GM12878 (cell line): Measurements from ENCODE around the gene PGGT1B. TPM values are rescaled to one million over a fixed set of nuclear protein-coding genes. Genes with fewer than 3 reads are reported as not detected.

Experiments used
- ASH2L ChIP-seq: fragments of 300-600, 200-600 bp; sonication (generic); IDR thresholded peaks from 2 replicates; pipeline ENCODE4 v1.6.1; 2017; ENCODE audit warnings: low read depth, mild to moderate bottlenecking, borderline replicate concordance
- BCLAF1 ChIP-seq: fragments of 450-650 bp; IDR thresholded peaks from 2 replicates; pipeline ENCODE4 v1.6.1; 2017; ENCODE audit warnings: antibody characterized with exemption, mild to moderate bottlenecking, moderate library complexity
- BRCA1 ChIP-seq: IDR thresholded peaks from 2 replicates; pipeline ENCODE4 v1.6.1; 2011; ENCODE audit warnings: low read depth, low read length, improper control_type of control experiment
- CBX3 ChIP-seq: fragments of 200-600 bp; sonication (generic); IDR thresholded peaks from 2 replicates; pipeline ENCODE4 v1.6.1; 2016; ENCODE audit warnings: low read depth, borderline replicate concordance
- E4F1 ChIP-seq: fragments of 450-650 bp; IDR thresholded peaks from 2 replicates; pipeline ENCODE4 v1.6.1; 2018; ENCODE audit warnings: borderline replicate concordance, mild to moderate bottlenecking; ENCODE audit not compliant: partially characterized antibody
- MAX ChIP-seq: IDR thresholded peaks from 2 replicates; pipeline ENCODE4 v1.6.1; 2012; ENCODE audit warnings: low read depth, low read length, improper control_type of control experiment
- NBN ChIP-seq: fragments of 450-650 bp; IDR thresholded peaks from 2 replicates; pipeline ENCODE4 v1.6.1; 2016
- NKRF ChIP-seq: fragments of 450-650 bp; conservative IDR thresholded peaks from 2 replicates; pipeline ENCODE4 v1.6.1; 2017; ENCODE audit warnings: mild to moderate bottlenecking, moderate library complexity
- RELA ChIP-seq: fragments of 450-650 bp; IDR thresholded peaks from 2 replicates; pipeline ENCODE4 v1.8.0; 2014; ENCODE audit warnings: borderline replicate concordance; ENCODE audit not compliant: partially characterized antibody
- RELB ChIP-seq: fragments of 450-650 bp; IDR thresholded peaks from 2 replicates; pipeline ENCODE4 v1.6.1; 2017; ENCODE audit warnings: low read depth, mild to moderate bottlenecking, moderate library complexity
- SMAD1 ChIP-seq: fragments of 450-650 bp; IDR thresholded peaks from 2 replicates; pipeline ENCODE4 v1.6.1; 2018; ENCODE audit warnings: mild to moderate bottlenecking, low read depth; ENCODE audit not compliant: partially characterized antibody
- SMARCA5 ChIP-seq: fragments of 450-650 bp; IDR thresholded peaks from 2 replicates; pipeline ENCODE4 v1.6.1; 2017; ENCODE audit warnings: mild to moderate bottlenecking
- TAF1 ChIP-seq: IDR thresholded peaks from 2 replicates; pipeline ENCODE4 v1.6.1; 2011; ENCODE audit warnings: mild to moderate bottlenecking, low read depth, low read length, borderline replicate concordance
- YY1 ChIP-seq: IDR thresholded peaks from 2 replicates; pipeline ENCODE4 v1.6.1; 2011; ENCODE audit warnings: low read depth, mild to moderate bottlenecking, low read length
- ZBTB11 ChIP-seq: fragments of 450-650 bp; formaldehyde crosslinking; IDR thresholded peaks from 2 replicates; pipeline ENCODE4 v1.5.0; 2022; ENCODE audit warnings: mild to moderate bottlenecking, missing genetic modification characterization
- polyA plus RNA-seq, 11 experiments: library from polyadenylated mRNA; depleted of rRNA in 4 of 11; unstranded in 6 of 11; stranded (reverse) in 5 of 11; fragments of >200 nt; fragmentation: Nextera tagmentation in 4 of 11; fragmentation: Illumina TruSeq in 1 of 11; extraction: Ambion mirVana in 4 of 11; extraction: Trizol in 1 of 11; gene quantifications; 1 replicate in 1 of 11; 2 replicates in 10 of 11; pipeline versions ENCODE4 v1.2.1 to v1.2.3, GENCODE V29; 2011 to 2016; ENCODE audit warnings: inconsistent platforms in 2 of 11, missing spikeins in 2 of 11, low read depth in 1 of 11
- total RNA-seq, 4 experiments: library from RNA; depleted of rRNA in 3 of 4; stranded (reverse); fragments of >200 nt in 3 of 4; fragmentation: Illumina TruSeq in 1 of 4; extraction: Trizol in 1 of 4; gene quantifications; 2 replicates each; pipeline versions ENCODE4 v1.2.1 to v1.2.3, GENCODE V29; 2013 to 2021

The PGGT1B gene
- total and polyA plus RNA-seq, 10 of the 15 experiments (the other 5 are each of a cell fraction or from before 2014, with no cell fraction given): 5.0 to 38.4 (median 13.9) TPM

- no peak for TF ChIP-seq E4F1
- peak; percentile 81 for TF ChIP-seq YY1
- no peak for TF ChIP-seq MAX
- TF ChIP-seq RELA: no peak
- TF ChIP-seq BRCA1: no peak
- TF ChIP-seq ASH2L: no peak
- no peak for TF ChIP-seq RELB
- no peak for TF ChIP-seq CBX3
- TF ChIP-seq NKRF: peak; percentile 40; the same call in 1 of the 2 replicates
- TF ChIP-seq NBN: no peak
- TF ChIP-seq BCLAF1: no peak
- TF ChIP-seq SMARCA5: no peak
- no peak for TF ChIP-seq ZBTB11 (CRISPR knock-in tag)
- TF ChIP-seq TAF1: peak; percentile 17; the same call in 1 of the 2 replicates
- no peak for TF ChIP-seq SMAD1
Observed at GRCh38 chr5:115296124-115297022, 33.7 kb upstream of the PGGT1B start, which contains the start of gene CCDC112 (continued).
